ENCODE data around the gene PPARD.
"Not testable (repeated sequence)": the region's sequence is repeated elsewhere in the genome, so short reads cannot be mapped to it uniquely, and the experiment has no call there.

PPARD gene

GRCh38 chr6:35435074-35435837, 92.9 kb downstream of the PPARD start:
- peaks cover 1% of the 10 kb centered on the region for H3K36me3 Mint-ChIP-seq (ENCODE audit: insufficient read depth)
- no peaks in the 10 kb centered on the region for H3K4me1 Mint-ChIP-seq
- H3K4me3 Mint-ChIP-seq = no peak overlapping the region
- H3K27ac Mint-ChIP-seq (ENCODE audit: low read depth) = no peak overlapping the region
- H3K27me3 Mint-ChIP-seq = no peaks in the 10 kb centered on the region
- H3K9me3 Mint-ChIP-seq = no peaks in the 10 kb centered on the region
- DNase-seq (ENCODE audit: low spot score in 2 of 2) = no peak
- no peak for ATAC-seq (replicated peaks; ENCODE audit: extremely low read depth, poor library complexity, severe bottlenecking)

- Mint-ChIP-seq H3K4me1 (no peaks in the 10 kb centered on the region), H3K36me3 (ENCODE audit: insufficient read depth) (peaks cover 1% of the 10 kb centered on the region), H3K27me3 (no peaks in the 10 kb centered on the region), H3K9me3 (no peaks in the 10 kb centered on the region), H3K4me3 (no peak overlapping the region), H3K27ac (ENCODE audit: low read depth) (no peak overlapping the region)
- no peak for ATAC-seq (replicated peaks; ENCODE audit: extremely low read depth, poor library complexity, severe bottlenecking)
- DNase-seq (ENCODE audit: low spot score in 2 of 2) = no peak
Observed at GRCh38 chr6:35436071-35436857, 93.9 kb downstream of the PPARD start.

DNA sequence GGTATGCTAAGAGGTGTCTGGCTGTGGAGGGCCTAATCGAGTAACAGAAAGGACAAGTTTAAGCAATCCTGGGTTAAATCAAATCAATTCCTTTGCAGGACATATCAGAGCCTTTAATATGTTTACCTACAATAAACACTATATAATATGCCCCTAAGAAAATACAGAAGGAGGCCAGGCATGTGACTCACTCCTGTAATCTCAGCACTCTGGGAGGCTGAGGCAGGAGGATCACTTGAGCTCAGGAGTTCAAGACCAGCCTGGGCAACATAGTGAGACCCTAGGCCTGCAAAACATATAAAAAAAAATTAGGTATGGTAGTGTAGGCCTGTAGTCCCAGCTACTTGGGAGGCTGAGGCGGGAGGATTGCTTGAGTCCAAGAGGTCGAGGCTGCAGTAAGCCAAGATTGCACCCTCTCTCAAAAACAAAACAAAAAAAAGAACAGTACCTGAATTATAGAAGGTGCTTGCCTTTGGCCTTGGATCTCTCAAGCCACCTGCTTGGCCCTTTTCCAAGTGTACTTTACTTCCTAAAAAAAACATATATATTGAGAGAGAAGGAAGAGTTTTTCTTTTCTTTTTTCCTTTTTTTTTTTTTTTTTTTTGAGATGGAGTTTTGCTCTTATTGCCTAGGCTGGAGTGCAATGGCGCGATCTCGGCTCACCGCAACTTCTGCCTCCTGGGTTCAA, 96.2 kb downstream of the PPARD start:
- not testable (repeated sequence) for ATAC-seq (replicated peaks; ENCODE audit: extremely low read depth, poor library complexity, severe bottlenecking); DNase-seq (ENCODE audit: low spot score in 2 of 2); H3K27ac Mint-ChIP-seq (ENCODE audit: low read depth); H3K36me3 Mint-ChIP-seq (ENCODE audit: insufficient read depth); H3K4me1 Mint-ChIP-seq; H3K4me3 Mint-ChIP-seq; H3K27me3 Mint-ChIP-seq; H3K9me3 Mint-ChIP-seq

DNA sequence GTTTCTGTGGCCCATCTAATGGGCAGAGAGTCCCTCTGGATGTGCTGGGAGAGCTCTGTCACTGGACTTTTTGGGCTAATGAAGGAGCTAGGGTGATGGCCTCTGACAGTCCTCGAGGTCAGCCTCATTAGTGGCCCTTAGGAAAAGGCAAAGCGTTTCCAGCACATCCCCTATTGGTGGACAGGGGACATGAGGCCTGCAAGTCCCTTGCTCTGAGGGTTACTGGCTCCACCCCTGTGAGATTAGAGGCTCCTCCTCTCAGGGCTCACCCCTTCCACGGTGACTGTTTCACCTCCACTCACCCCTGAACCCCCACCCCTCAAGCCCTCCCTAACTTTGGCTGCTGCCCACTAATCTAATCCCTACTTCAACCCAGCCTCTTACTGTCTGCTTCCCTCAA, 97.0 kb downstream of the PPARD start:
- Mint-ChIP-seq H3K27ac (ENCODE audit: low read depth) (no peak overlapping the region), H3K4me3 (no peak overlapping the region), H3K9me3 (no peaks in the 10 kb centered on the region), H3K4me1 (no peaks in the 10 kb centered on the region), H3K27me3 (no peaks in the 10 kb centered on the region), H3K36me3 (ENCODE audit: insufficient read depth) (peaks cover 3% of the 10 kb centered on the region)
- no peak for DNase-seq (ENCODE audit: low spot score in 2 of 2)
- ATAC-seq (replicated peaks; ENCODE audit: extremely low read depth, poor library complexity, severe bottlenecking) = no peak

- peaks cover 3% of the 10 kb centered on the region for H3K36me3 Mint-ChIP-seq (ENCODE audit: insufficient read depth)
- no peak overlapping the region for H3K4me3 Mint-ChIP-seq
- H3K9me3 Mint-ChIP-seq = no peaks in the 10 kb centered on the region
Observed at GRCh38 chr6:35441205-35441604, 98.8 kb downstream of the PPARD start.

GRCh38 chr6:35441642-35442041, 99.3 kb downstream of the PPARD start:
- Mint-ChIP-seq H3K27me3 (no peaks in the 10 kb centered on the region), H3K36me3 (ENCODE audit: insufficient read depth) (peaks cover 2% of the 10 kb centered on the region), H3K4me3 (no peak overlapping the region), H3K4me1 (no peaks in the 10 kb centered on the region), H3K9me3 (no peaks in the 10 kb centered on the region), H3K27ac (ENCODE audit: low read depth) (no peak overlapping the region)
- ATAC-seq (replicated peaks; ENCODE audit: extremely low read depth, poor library complexity, severe bottlenecking) (no peak), DNase-seq (ENCODE audit: low spot score in 2 of 2) (no peak)

More at GRCh38 chr6:35441205-35441604, 98.8 kb downstream of the PPARD start:
- ATAC-seq (replicated peaks; ENCODE audit: extremely low read depth, poor library complexity, severe bottlenecking) (no peak), DNase-seq (ENCODE audit: low spot score in 2 of 2) (no peak)
- no peaks in the 10 kb centered on the region for H3K4me1 Mint-ChIP-seq
- no peak overlapping the region for H3K27ac Mint-ChIP-seq (ENCODE audit: low read depth)
- no peaks in the 10 kb centered on the region for H3K27me3 Mint-ChIP-seq

DNA sequence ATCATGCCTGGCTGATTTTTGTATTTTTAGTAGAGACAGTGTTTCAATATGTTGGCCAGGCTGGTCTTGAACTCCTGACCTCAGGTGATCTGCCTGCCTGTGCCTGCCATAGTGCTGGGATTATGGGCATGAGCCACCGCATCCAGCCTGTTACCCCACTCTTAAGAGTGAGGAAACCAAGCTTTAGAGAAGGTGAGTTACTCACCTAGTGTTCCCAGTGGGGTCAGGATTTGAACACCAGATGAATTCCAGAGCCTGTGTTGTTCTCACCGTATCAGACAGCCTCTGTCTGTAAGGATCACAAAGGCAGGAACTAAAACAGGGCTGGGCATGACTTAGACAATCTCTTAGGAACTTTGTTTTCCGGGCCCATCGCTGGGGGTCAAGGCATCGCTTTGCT, 100.3 kb downstream of the PPARD start:
- H3K4me3 Mint-ChIP-seq = no peak overlapping the region
- no peaks in the 10 kb centered on the region for H3K4me1 Mint-ChIP-seq
- H3K27ac Mint-ChIP-seq (ENCODE audit: low read depth) = no peak overlapping the region
- peaks cover 5% of the 10 kb centered on the region for H3K36me3 Mint-ChIP-seq (ENCODE audit: insufficient read depth)
- ATAC-seq (replicated peaks; ENCODE audit: extremely low read depth, poor library complexity, severe bottlenecking) (no peak), DNase-seq (ENCODE audit: low spot score in 2 of 2) (no peak)
- no peaks in the 10 kb centered on the region for H3K9me3 Mint-ChIP-seq
- no peaks in the 10 kb centered on the region for H3K27me3 Mint-ChIP-seq

DNA sequence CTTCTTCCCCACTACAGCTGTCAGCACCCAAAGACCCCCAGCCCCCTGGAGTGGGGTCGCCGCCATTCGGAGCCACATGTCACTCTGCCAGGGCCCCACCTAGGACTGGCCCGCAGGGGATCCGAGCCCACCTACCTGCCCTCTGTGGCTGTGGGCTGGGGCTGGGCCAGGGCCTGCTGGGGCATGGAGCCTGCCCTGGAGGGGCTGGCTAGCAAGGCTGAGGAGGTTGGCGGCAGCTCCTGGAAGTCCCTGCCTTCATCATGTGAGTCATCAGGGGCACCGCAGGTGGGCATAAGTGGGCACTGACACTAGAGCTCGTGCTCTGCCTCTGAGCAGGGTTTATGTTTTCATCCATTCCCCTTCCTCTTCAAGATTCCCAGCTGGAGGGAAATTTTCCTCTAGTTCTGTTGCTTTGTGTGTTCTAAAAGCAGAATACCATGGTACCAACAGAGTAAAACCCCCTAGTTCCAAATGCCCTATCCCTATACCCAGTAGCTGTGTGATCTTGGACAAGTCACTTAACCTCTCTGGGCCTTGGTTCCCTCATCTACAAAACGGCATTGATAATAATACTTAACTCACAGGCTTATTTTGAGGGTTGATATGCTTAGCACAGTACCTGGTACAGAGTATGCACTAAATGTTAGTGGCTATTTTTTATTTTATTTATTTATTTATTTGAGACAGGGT, 101.1 kb downstream of the PPARD start:
- no peak overlapping the region for H3K27ac Mint-ChIP-seq (ENCODE audit: low read depth)
- no peak for DNase-seq (ENCODE audit: low spot score in 2 of 2)
- no peak for ATAC-seq (replicated peaks; ENCODE audit: extremely low read depth, poor library complexity, severe bottlenecking)
- no peaks in the 10 kb centered on the region for H3K9me3 Mint-ChIP-seq
- no peaks in the 10 kb centered on the region for H3K27me3 Mint-ChIP-seq
- H3K4me3 Mint-ChIP-seq = no peak overlapping the region
- no peaks in the 10 kb centered on the region for H3K4me1 Mint-ChIP-seq
- H3K36me3 Mint-ChIP-seq (ENCODE audit: insufficient read depth) = peaks cover 5% of the 10 kb centered on the region

DNA sequence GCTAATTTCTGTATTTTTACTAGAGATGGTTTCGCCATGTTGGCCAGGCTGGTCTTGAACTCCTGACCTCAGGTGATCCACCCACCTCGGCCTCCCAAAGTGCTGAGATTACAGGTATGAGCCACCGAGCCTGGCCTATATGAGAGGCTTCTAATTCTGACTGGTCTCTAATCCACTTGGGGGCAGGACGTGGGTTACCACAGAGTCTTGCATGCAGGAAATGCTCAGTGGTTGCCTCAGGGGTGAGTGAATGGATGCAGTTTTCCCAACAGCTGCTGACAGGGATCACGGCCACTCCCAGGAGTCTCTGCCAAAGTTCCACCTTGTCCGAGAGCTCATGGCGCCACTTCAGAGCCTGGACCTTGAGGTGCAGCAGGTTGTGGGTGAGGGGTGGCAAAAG, 103.3 kb downstream of the PPARD start:
- Mint-ChIP-seq H3K4me1 (peaks cover 5% of the 10 kb centered on the region), H3K9me3 (no peaks in the 10 kb centered on the region), H3K27ac (ENCODE audit: low read depth) (no peak overlapping the region), H3K36me3 (ENCODE audit: insufficient read depth) (peaks cover 5% of the 10 kb centered on the region), H3K4me3 (no peak overlapping the region), H3K27me3 (no peaks in the 10 kb centered on the region)
- DNase-seq (ENCODE audit: low spot score in 2 of 2) = no peak
- ATAC-seq (replicated peaks; ENCODE audit: extremely low read depth, poor library complexity, severe bottlenecking) = no peak

DNA sequence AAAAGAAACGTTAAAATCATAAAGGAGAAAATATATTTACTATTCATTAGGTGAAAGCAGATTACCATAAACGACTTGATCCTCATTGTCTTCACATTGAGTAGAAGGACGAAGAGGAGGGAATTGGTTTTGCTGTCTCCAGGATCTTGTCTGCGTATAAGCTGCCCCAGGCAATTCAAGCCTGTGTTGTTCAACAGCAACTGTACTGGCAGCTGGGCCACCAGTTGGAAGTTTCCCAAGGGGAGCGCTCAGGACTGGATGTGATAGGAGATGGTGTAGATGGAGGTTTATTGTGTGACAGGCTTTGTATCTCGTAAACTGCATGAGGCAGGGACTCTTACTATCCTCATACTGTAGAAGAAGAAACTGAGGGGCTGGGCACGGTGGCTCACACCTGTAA, 105.8 kb downstream of the PPARD start:
- no peaks in the 10 kb centered on the region for H3K9me3 Mint-ChIP-seq
- no peak overlapping the region for H3K27ac Mint-ChIP-seq (ENCODE audit: low read depth)
- no peak for ATAC-seq (replicated peaks; ENCODE audit: extremely low read depth, poor library complexity, severe bottlenecking)
- H3K4me3 Mint-ChIP-seq = no peak overlapping the region
- H3K27me3 Mint-ChIP-seq = no peaks in the 10 kb centered on the region
- peaks cover 7% of the 10 kb centered on the region for H3K36me3 Mint-ChIP-seq (ENCODE audit: insufficient read depth)
- H3K4me1 Mint-ChIP-seq = peaks cover 21% of the 10 kb centered on the region
- DNase-seq (ENCODE audit: low spot score in 2 of 2) = no peak

DNA sequence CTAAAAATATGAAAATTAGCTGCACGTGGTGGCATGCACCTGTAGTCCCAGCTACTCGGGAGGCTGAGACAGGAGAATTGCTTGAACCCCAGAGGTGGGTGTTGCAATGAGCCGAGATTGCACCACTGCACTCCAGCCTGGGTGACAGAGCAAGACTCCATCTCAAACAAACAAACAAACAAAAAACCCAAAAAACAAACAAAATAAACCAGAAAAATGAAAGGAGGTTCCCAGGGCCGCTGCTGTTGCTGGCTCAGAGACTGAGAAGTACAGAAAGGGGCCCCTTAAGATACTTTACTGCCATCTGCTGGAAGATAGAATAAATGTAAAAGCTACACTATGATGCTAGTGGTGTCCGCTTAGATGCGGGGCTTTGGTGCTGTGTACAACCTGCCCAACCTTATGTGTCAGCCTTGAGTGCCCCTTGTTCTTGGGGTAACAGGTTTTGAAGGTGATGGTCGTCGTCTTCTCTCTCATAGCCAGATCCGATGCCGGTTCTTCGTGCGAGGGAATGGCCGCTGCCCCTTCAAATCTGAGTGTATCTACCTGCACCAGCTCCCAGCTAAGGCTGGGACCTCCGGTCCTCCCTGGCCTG, 107.0 kb downstream of the PPARD start:
- peaks cover 32% of the 10 kb centered on the region for H3K4me1 Mint-ChIP-seq
- H3K36me3 Mint-ChIP-seq (ENCODE audit: insufficient read depth) = peaks cover 5% of the 10 kb centered on the region
- H3K4me3 Mint-ChIP-seq = no peak overlapping the region
- ATAC-seq (replicated peaks; ENCODE audit: extremely low read depth, poor library complexity, severe bottlenecking) (peak; percentile 73), DNase-seq (ENCODE audit: low spot score in 2 of 2) (peak; percentile 18 to 21)
- H3K27me3 Mint-ChIP-seq = no peaks in the 10 kb centered on the region
- H3K9me3 Mint-ChIP-seq = no peaks in the 10 kb centered on the region
- no peak overlapping the region for H3K27ac Mint-ChIP-seq (ENCODE audit: low read depth)

Measured in central memory CD8-positive, alpha-beta T cell (primary cell).